MM.1S (cell line): ENCODE data around the gene ASTN1.

Source experiments
- DNase-seq: peaks from one replicate; pipeline ENCODE4 v3.0.0-alpha.2; 2015
- H2AFZ ChIP-seq: fragments of 300-600 bp; sonication (generic); 2 replicates; pipeline ENCODE4 v1.6.0; 2016; ENCODE audit warnings: antibody characterized with exemption, low read length
- H3F3A ChIP-seq: fragments of 300-600 bp; sonication (generic); 2 replicates; pipeline ENCODE4 v1.6.1; 2016; ENCODE audit warnings: mild to moderate bottlenecking, antibody characterized with exemption, low read length, moderate library complexity, mixed read lengths; ENCODE audit not compliant: insufficient read depth
- H3K27ac ChIP-seq: fragments of 300-600 bp; sonication (generic); 2 replicates; pipeline ENCODE4 v1.5.1; 2016; ENCODE audit warnings: mild to moderate bottlenecking, low read length
- H3K27me3 ChIP-seq: fragments of 300-600 bp; sonication (generic); replicated peaks from 2 replicates; pipeline ENCODE4 v1.6.0; 2016; ENCODE audit warnings: low read length; ENCODE audit not compliant: insufficient read depth
- H3K36me3 ChIP-seq: fragments of 300-600 bp; sonication (generic); replicated peaks from 2 replicates; pipeline ENCODE4 v1.6.1; 2016; ENCODE audit warnings: mild to moderate bottlenecking, low read length, mixed read lengths; ENCODE audit not compliant: insufficient read depth
- H3K4me1 ChIP-seq: fragments of 300-600 bp; sonication (generic); 2 replicates; pipeline ENCODE4 v1.6.1; 2016; ENCODE audit warnings: low read length, mixed read lengths
- H3K4me2 ChIP-seq: fragments of 300-600 bp; sonication (generic); 2 replicates; pipeline ENCODE4 v1.6.0; 2016; ENCODE audit warnings: low read depth, low read length
- H3K4me3 ChIP-seq: fragments of 300-600 bp; sonication (generic); 2 replicates; pipeline ENCODE4 v1.5.1; 2016; ENCODE audit warnings: low read length, mixed read lengths
- H3K79me2 ChIP-seq: fragments of 300-600 bp; sonication (generic); 2 replicates; pipeline ENCODE4 v1.6.1; 2016; ENCODE audit warnings: mixed run types, low read length, mixed read lengths
- H3K9ac ChIP-seq: fragments of 300-600 bp; sonication (generic); 2 replicates; pipeline ENCODE4 v1.6.1; 2016; ENCODE audit warnings: low read length, mixed read lengths
- H3K9me2 ChIP-seq: fragments of 300-600 bp; sonication (generic); replicated peaks from 2 replicates; pipeline ENCODE4 v1.6.1; 2016; ENCODE audit warnings: mild to moderate bottlenecking, low read length, mixed read lengths; ENCODE audit not compliant: insufficient read depth
- H3K9me3 ChIP-seq: fragments of 300-600 bp; sonication (generic); replicated peaks from 2 replicates; pipeline ENCODE4 v1.6.1; 2016; ENCODE audit warnings: mild to moderate bottlenecking, low read length, mixed read lengths; ENCODE audit not compliant: insufficient read depth
- H4K20me1 ChIP-seq: fragments of 300-600 bp; sonication (generic); 2 replicates; pipeline ENCODE4 v1.6.1; 2016; ENCODE audit warnings: mild to moderate bottlenecking, low read length, moderate library complexity, mixed read lengths; ENCODE audit not compliant: insufficient read depth
- EZH2 ChIP-seq: fragments of 300-600 bp; sonication (generic); optimal IDR thresholded peaks from 2 replicates; pipeline ENCODE3; 2017; ENCODE audit warnings: low read depth, mild to moderate bottlenecking, antibody characterized with exemption, low read length, mixed read lengths
- EZH2phosphoT487 ChIP-seq: fragments of 300-600 bp; sonication (generic); IDR thresholded peaks from 2 replicates; pipeline ENCODE4 v1.6.1; 2018; ENCODE audit warnings: antibody characterized with exemption, low read length
- TF ChIP-seq, protein P1 (sequence below): fragments of 300-600 bp; sonication (generic); IDR thresholded peaks from 2 replicates; pipeline ENCODE4 v1.5.1; 2016; ENCODE audit warnings: antibody characterized with exemption, low read length, mixed read lengths

Gene ASTN1

DNA sequence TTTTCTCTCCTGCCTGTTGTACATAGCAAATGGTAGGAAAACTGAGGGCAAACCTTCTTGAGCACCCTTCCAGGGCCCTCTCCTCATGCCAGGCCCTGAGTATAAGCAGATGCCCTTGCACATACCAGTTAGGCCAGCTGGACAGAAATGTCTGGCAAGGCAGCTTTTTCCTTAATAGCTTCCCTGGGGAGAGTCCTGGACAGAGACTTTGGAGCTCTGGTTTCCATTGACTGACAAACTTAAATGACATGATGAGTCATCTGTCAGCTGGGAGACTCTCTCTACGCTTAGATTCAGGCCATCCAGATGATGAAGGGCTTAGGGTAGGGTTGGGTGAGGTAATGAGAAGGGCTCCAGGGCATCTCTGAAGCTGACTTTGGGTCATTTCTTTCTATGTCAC lies 317.5 kb downstream of the ASTN1 start:
- Histone ChIP-seq H3K79me2 (no peaks in the 10 kb centered on the region), H3K4me1 (no peaks in the 10 kb centered on the region), H3K36me3 (no peaks in the 10 kb centered on the region), H4K20me1 (no peaks in the 10 kb centered on the region), H3K4me3 (no peak overlapping the region), H3K27me3 (no peaks in the 10 kb centered on the region), H3K9me3 (no peaks in the 10 kb centered on the region), H3K27ac (no peak overlapping the region), H2AFZ (no peak overlapping the region), H3K4me2 (no peak overlapping the region), H3K9me2 (no peaks in the 10 kb centered on the region), H3K9ac (no peak overlapping the region), H3F3A (no peaks in the 10 kb centered on the region)
- no peak for TF ChIP-seq EZH2phosphoT487
- TF ChIP-seq, protein P1, sequence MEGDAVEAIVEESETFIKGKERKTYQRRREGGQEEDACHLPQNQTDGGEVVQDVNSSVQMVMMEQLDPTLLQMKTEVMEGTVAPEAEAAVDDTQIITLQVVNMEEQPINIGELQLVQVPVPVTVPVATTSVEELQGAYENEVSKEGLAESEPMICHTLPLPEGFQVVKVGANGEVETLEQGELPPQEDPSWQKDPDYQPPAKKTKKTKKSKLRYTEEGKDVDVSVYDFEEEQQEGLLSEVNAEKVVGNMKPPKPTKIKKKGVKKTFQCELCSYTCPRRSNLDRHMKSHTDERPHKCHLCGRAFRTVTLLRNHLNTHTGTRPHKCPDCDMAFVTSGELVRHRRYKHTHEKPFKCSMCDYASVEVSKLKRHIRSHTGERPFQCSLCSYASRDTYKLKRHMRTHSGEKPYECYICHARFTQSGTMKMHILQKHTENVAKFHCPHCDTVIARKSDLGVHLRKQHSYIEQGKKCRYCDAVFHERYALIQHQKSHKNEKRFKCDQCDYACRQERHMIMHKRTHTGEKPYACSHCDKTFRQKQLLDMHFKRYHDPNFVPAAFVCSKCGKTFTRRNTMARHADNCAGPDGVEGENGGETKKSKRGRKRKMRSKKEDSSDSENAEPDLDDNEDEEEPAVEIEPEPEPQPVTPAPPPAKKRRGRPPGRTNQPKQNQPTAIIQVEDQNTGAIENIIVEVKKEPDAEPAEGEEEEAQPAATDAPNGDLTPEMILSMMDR = no peak
- TF ChIP-seq EZH2 = no peak
- DNase-seq = no peak

DNA sequence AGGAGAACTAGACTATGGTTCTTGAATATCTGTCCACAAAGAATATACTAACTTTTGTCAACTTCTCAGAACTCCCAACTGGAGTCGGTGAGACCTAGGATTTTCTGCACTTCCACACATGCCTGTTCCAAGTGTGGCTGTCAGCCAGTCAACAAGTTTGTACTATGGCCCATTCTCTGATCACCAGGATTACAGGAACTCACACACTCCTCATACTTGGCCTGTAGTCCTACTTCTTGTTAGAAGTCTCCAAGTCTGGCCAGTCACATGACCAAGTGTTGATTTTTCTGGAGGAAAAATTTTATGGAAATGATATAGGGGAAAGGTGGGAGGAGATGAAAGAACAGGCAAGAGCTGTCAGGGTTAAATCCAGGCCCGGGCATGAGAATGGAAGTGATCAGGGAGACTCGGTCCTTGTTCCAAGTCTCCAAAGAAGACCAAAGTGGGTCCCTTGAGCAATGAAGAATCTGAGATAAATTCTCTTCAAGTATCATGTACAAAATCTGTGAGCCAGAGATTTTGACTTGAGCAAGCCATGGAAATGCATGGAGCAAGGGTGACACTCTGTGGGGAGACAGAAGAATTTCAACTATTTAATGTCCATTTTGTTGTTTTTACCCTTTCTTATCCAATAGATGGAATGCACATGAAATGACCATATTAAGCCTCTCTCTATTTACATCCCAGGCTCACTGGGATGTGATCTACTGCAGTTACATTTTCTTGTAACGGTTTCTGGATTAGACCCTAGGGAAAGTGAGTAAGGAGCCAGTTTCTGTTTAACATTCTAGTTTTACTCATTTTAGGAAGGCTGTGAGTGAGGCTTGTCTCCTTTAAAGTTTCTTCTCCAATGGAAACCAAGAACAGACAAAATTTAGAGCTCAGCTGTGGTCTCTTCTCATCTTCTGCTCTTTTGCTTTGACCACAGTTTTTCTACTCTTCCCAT lies 320.9 kb downstream of the ASTN1 start:
- H3F3A ChIP-seq = no peaks in the 10 kb centered on the region
- no peak overlapping the region for H3K9ac ChIP-seq
- no peaks in the 10 kb centered on the region for H4K20me1 ChIP-seq
- no peaks in the 10 kb centered on the region for H3K4me1 ChIP-seq
- H3K9me3 ChIP-seq = no peaks in the 10 kb centered on the region
- H3K27me3 ChIP-seq = no peaks in the 10 kb centered on the region
- H3K79me2 ChIP-seq = no peaks in the 10 kb centered on the region
- TF ChIP-seq, protein P1 = peak; percentile 51
- no peak for TF ChIP-seq EZH2
- no peak overlapping the region for H2AFZ ChIP-seq
- H3K4me3 ChIP-seq = no peak overlapping the region
- peak; percentile 54 for DNase-seq
- no peak overlapping the region for H3K4me2 ChIP-seq
- H3K36me3 ChIP-seq = no peaks in the 10 kb centered on the region
- no peak overlapping the region for H3K27ac ChIP-seq
- no peaks in the 10 kb centered on the region for H3K9me2 ChIP-seq

DNA sequence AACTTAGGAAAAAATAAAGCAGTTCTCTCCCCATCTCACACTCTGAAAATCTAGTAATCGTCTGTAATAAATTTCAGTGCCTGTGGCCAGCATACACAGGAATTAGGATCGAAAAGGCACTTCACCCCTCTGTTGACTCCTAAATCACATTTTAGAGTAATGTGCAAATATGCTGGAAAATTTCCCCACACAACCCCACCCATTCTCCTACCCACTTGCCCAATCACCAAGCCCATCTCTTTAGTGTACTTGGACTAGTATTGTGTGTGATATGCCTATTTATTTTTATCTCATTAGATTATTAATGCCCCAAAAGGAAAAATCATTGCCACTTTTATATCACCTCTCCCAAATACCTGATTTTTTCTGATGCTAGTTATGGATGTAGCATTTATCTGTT lies 323.3 kb downstream of the ASTN1 start:
- no peaks in the 10 kb centered on the region for H3K36me3 ChIP-seq
- no peaks in the 10 kb centered on the region for H4K20me1 ChIP-seq
- no peak overlapping the region for H3K4me3 ChIP-seq
- H3K4me2 ChIP-seq = no peak overlapping the region
- H3K9ac ChIP-seq = no peak overlapping the region
- no peak overlapping the region for H2AFZ ChIP-seq
- H3K9me2 ChIP-seq = no peaks in the 10 kb centered on the region
- H3F3A ChIP-seq = no peaks in the 10 kb centered on the region
- no peak for TF ChIP-seq EZH2
- no peak for TF ChIP-seq EZH2phosphoT487
- TF ChIP-seq, protein P1 = no peak
- no peak overlapping the region for H3K27ac ChIP-seq
- no peaks in the 10 kb centered on the region for H3K9me3 ChIP-seq
- no peaks in the 10 kb centered on the region for H3K79me2 ChIP-seq
- DNase-seq = no peak
- no peaks in the 10 kb centered on the region for H3K27me3 ChIP-seq
- no peaks in the 10 kb centered on the region for H3K4me1 ChIP-seq
